K562 (cell line): ENCODE measurements around the gene SMG9. TPM values are rescaled to one million over a fixed set of nuclear protein-coding genes. Genes with fewer than 3 reads are reported as not detected.

ENCODE experiments used
- ARID4B ChIP-seq: sonication (generic); formaldehyde crosslinking; IDR thresholded peaks from 2 replicates; pipeline ENCODE4 v1.8.0; 2022; ENCODE audit warnings: mild to moderate bottlenecking, missing genetic modification reagents
- CCAR2 ChIP-seq: fragments of 200-400 bp; formaldehyde crosslinking; IDR thresholded peaks from 2 replicates; pipeline ENCODE4 v1.6.1; 2017; ENCODE audit warnings: mild to moderate bottlenecking, low read depth, low read length
- DDX20 ChIP-seq: fragments of 450-650 bp; IDR thresholded peaks from 2 replicates; pipeline ENCODE4 v1.6.1; 2016; ENCODE audit warnings: missing genetic modification characterization, low read depth, mild to moderate bottlenecking, missing compliant biosample characterization, moderate library complexity
- DNMT1 ChIP-seq: fragments of 450-650 bp; IDR thresholded peaks from 2 replicates; pipeline ENCODE4 v1.6.1; 2016; ENCODE audit warnings: antibody characterized with exemption, mild to moderate bottlenecking
- HNRNPLL ChIP-seq: fragments of 200-400 bp; formaldehyde crosslinking; IDR thresholded peaks from 2 replicates; pipeline ENCODE4 v1.6.1; 2017; ENCODE audit warnings: low read length, low read depth, mild to moderate bottlenecking; ENCODE audit not compliant: poor library complexity, severe bottlenecking
- JUND ChIP-seq, 2 experiments: IDR thresholded peaks; 2 replicates in 1 of 2; 3 replicates in 1 of 2; pipeline ENCODE4 v1.6.1; 2011; ENCODE audit warnings: borderline replicate concordance in 2 of 2, low read depth in 2 of 2, low read length in 2 of 2, improper control_type of control experiment in 1 of 2, missing biosample characterization in 1 of 2, missing genetic modification characterization in 1 of 2, missing genetic modification reagents in 1 of 2
- MEF2A ChIP-seq: IDR thresholded peaks from 2 replicates; pipeline ENCODE4 v1.6.1; 2011; ENCODE audit warnings: low read depth, mild to moderate bottlenecking, low read length, moderate library complexity; ENCODE audit not compliant: control insufficient read depth
- PKNOX1 ChIP-seq: fragments of 450-650 bp; IDR thresholded peaks from 2 replicates; pipeline ENCODE4 v1.6.1; 2016
- PRMT5 ChIP-seq: sonication (generic); formaldehyde crosslinking; IDR thresholded peaks from 2 replicates; pipeline ENCODE4 v1.5.0; 2020; ENCODE audit warnings: missing genetic modification reagents
- SNIP1 ChIP-seq: fragments of 450-650 bp; IDR thresholded peaks from 2 replicates; pipeline ENCODE4 v1.7.1; 2017; ENCODE audit warnings: low read depth, mild to moderate bottlenecking
- STAT5B ChIP-seq: fragments of 250-450 bp; sonication (Bioruptor Pico); IDR thresholded peaks from 2 replicates; pipeline ENCODE4 v1.8.0; 2021; ENCODE audit warnings: mild to moderate bottlenecking, inconsistent platforms
- ZNF655 ChIP-seq: fragments of 250-450 bp; sonication (Bioruptor Pico); IDR thresholded peaks from 2 replicates; pipeline ENCODE4 v1.5.0; 2021
- ZNF695 ChIP-seq: fragments of 450-650 bp; formaldehyde crosslinking; IDR thresholded peaks from 2 replicates; pipeline ENCODE4 v1.4.0; 2020; ENCODE audit warnings: mild to moderate bottlenecking, moderate library complexity
- polyA plus RNA-seq, 8 experiments: library from polyadenylated mRNA; depleted of rRNA in 4 of 8; stranded (reverse) in 5 of 8; unstranded in 3 of 8; fragments of >200 nt; fragmentation: Nextera tagmentation in 2 of 8; fragmentation: Illumina TruSeq in 1 of 8; extraction: Ambion mirVana in 2 of 8; extraction: Trizol in 1 of 8; gene quantifications; 2 replicates each; pipeline versions ENCODE4 v1.2.1 to v1.2.3, GENCODE V29; 2011 to 2014; ENCODE audit warnings: inconsistent platforms in 1 of 8, missing spikeins in 1 of 8
- total RNA-seq, 7 experiments: library from RNA; depleted of rRNA in 6 of 7; stranded (reverse); fragments of >200 nt in 6 of 7; fragmentation: Illumina TruSeq in 2 of 7; extraction: Trizol in 2 of 7; gene quantifications; 2 replicates each; pipeline versions ENCODE4 v1.2.1 to v1.2.3, GENCODE V29; 2011 to 2021; ENCODE audit warnings: low replicate concordance in 1 of 7
- TF ChIP-seq, protein P1 (sequence below): sonication (generic); formaldehyde crosslinking; IDR thresholded peaks from 2 replicates; pipeline ENCODE4 v1.8.0; 2022; ENCODE audit warnings: mild to moderate bottlenecking, missing genetic modification reagents
- TF ChIP-seq, protein P2 (sequence below): IDR thresholded peaks from 2 replicates; pipeline ENCODE4 v1.6.1; 2011; ENCODE audit not compliant: insufficient read length; ENCODE audit errors: extremely low read depth
- TF ChIP-seq, protein P3 (sequence below), 2 experiments: fragments of 450-650 bp in 1 of 2; sonication (generic) in 1 of 2; formaldehyde crosslinking in 1 of 2; IDR thresholded peaks in 1 of 2; conservative IDR thresholded peaks in 1 of 2; 2 replicates each; pipeline versions ENCODE4 v1.6.1 to v1.8.1; 2016 to 2023; ENCODE audit warnings: mild to moderate bottlenecking in 2 of 2, moderate library complexity in 2 of 2, inconsistent platforms in 1 of 2, missing genetic modification reagents in 1 of 2

SMG9 gene
- total and polyA plus RNA-seq, 9 of the 15 experiments (the other 6 are each of a cell fraction or from before 2014, with no cell fraction given) = 1.7 to 79.7 (median 40.2) TPM

DNA sequence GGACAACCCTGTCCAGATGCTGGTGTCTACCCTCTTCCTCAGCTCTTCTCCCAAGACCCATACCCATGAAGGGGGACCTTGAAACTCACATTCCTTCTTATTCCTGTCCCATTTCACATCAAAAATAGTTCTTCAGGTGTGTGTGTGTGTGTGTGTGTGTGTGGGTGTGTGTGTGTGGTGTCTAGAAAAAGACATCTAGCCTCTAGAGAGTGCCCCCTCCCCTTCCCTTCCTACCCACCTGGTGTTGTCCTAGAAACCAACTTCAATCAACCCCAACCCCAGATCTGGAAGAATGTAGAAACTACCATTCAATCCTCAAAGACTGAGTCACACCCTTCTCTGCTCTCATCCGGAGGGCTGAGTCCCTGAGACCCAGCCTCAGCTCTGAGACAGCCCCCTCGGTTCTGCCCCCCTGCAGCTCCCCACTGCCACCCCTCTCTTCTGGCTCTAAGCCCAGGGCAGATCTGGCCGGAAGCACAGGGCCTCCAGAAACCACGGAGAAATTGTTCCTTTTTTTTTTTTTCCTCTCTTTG, 22.5 kb upstream of the SMG9 start (continued):
- no peak for TF ChIP-seq SNIP1
- peak; percentile 17 for TF ChIP-seq HNRNPLL
- no peak for TF ChIP-seq ARID4B
- no peak for TF ChIP-seq STAT5B
- TF ChIP-seq PKNOX1 = no peak
- TF ChIP-seq JUND (IDR thresholded peaks at IDR 0.05; ENCODE audit: borderline replicate concordance, low read depth, low read length) = 0 out of 2 replicates have a peak, but pooled peaks have one; percentile 5
- TF ChIP-seq JUND (tag; IDR thresholded peaks at IDR 0.05; ENCODE audit: borderline replicate concordance, low read depth, low read length) = peak; percentile 29; the same call in 2 of the 3 replicates
- TF ChIP-seq, protein P1, sequence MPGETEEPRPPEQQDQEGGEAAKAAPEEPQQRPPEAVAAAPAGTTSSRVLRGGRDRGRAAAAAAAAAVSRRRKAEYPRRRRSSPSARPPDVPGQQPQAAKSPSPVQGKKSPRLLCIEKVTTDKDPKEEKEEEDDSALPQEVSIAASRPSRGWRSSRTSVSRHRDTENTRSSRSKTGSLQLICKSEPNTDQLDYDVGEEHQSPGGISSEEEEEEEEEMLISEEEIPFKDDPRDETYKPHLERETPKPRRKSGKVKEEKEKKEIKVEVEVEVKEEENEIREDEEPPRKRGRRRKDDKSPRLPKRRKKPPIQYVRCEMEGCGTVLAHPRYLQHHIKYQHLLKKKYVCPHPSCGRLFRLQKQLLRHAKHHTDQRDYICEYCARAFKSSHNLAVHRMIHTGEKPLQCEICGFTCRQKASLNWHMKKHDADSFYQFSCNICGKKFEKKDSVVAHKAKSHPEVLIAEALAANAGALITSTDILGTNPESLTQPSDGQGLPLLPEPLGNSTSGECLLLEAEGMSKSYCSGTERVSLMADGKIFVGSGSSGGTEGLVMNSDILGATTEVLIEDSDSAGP = no peak
- TF ChIP-seq CCAR2 = no peak
- no peak for TF ChIP-seq ZNF655
- TF ChIP-seq, protein P2, sequence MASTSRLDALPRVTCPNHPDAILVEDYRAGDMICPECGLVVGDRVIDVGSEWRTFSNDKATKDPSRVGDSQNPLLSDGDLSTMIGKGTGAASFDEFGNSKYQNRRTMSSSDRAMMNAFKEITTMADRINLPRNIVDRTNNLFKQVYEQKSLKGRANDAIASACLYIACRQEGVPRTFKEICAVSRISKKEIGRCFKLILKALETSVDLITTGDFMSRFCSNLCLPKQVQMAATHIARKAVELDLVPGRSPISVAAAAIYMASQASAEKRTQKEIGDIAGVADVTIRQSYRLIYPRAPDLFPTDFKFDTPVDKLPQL = no peak
- no peak for TF ChIP-seq DNMT1
- TF ChIP-seq, protein P3, sequence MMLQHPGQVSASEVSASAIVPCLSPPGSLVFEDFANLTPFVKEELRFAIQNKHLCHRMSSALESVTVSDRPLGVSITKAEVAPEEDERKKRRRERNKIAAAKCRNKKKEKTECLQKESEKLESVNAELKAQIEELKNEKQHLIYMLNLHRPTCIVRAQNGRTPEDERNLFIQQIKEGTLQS (IDR thresholded peaks at IDR 0.05) = peak; percentile 51; the same call in 1 of the 2 replicates
- TF ChIP-seq, protein P3 (CRISPR knock-in tag; conservative IDR thresholded peaks at IDR 0.05) = no peak
- TF ChIP-seq ZNF695 (CRISPR knock-in tag) = no peak
- no peak for TF ChIP-seq MEF2A
- no peak for TF ChIP-seq DDX20
- no peak for TF ChIP-seq PRMT5 (CRISPR knock-in tag)
